GM06990 (cell line): ENCODE measurements around the gene CHST2.

Source experiments
- DNase-seq: peaks from one replicate; pipeline ENCODE4 v3.0.0-alpha.2; 2011; ENCODE audit not compliant: insufficient read length; ENCODE audit errors: extremely low read depth
- H3K27me3 ChIP-seq: replicated peaks from 2 replicates; pipeline ENCODE4 v1.6.0; 2011; ENCODE audit warnings: low read length; ENCODE audit not compliant: control insufficient read depth, insufficient read depth
- H3K36me3 ChIP-seq: 2 replicates; pipeline ENCODE4 v1.5.1; 2011; ENCODE audit warnings: low read length; ENCODE audit not compliant: control insufficient read depth, insufficient read depth
- H3K4me3 ChIP-seq: replicated peaks from 2 replicates; pipeline ENCODE4 v1.5.1; 2011; ENCODE audit warnings: low read depth, mild to moderate bottlenecking, control low read depth, low read length
- CTCF ChIP-seq: IDR thresholded peaks from 2 replicates; pipeline ENCODE4 v1.5.1; 2011; ENCODE audit warnings: low read length, control low read depth, mild to moderate bottlenecking, inconsistent platforms; ENCODE audit not compliant: insufficient read depth, poor library complexity, severe bottlenecking

Gene CHST2

GRCh38 chr3:143084856-143085731, 34.5 kb upstream of the CHST2 start:
- DNase-seq, result peak; percentile 74
- peak; percentile 9 for TF ChIP-seq CTCF
- no peak overlapping the region for H3K4me3 ChIP-seq
- H3K36me3 ChIP-seq, result no peaks in the 10 kb centered on the region
- no peaks in the 10 kb centered on the region for H3K27me3 ChIP-seq

GRCh38 chr3:143088835-143089234, 30.7 kb upstream of the CHST2 start:
- no peak for TF ChIP-seq CTCF
- no peak for DNase-seq
- H3K4me3 ChIP-seq, result no peak overlapping the region
- H3K27me3 ChIP-seq, result no peaks in the 10 kb centered on the region
- no peaks in the 10 kb centered on the region for H3K36me3 ChIP-seq

GRCh38 chr3:143089965-143090364, 29.6 kb upstream of the CHST2 start:
- no peak overlapping the region for H3K4me3 ChIP-seq
- TF ChIP-seq CTCF, result no peak
- H3K27me3 ChIP-seq, result no peaks in the 10 kb centered on the region
- DNase-seq, result no peak
- no peaks in the 10 kb centered on the region for H3K36me3 ChIP-seq

GRCh38 chr3:143090486-143090885, 29.1 kb upstream of the CHST2 start:
- Histone ChIP-seq H3K36me3 (no peaks in the 10 kb centered on the region), H3K27me3 (no peaks in the 10 kb centered on the region), H3K4me3 (no peak overlapping the region)
- DNase-seq, result no peak
- TF ChIP-seq CTCF, result no peak

- TF ChIP-seq CTCF, result no peak
- no peaks in the 10 kb centered on the region for H3K27me3 ChIP-seq
- DNase-seq, result no peak
- no peaks in the 10 kb centered on the region for H3K36me3 ChIP-seq
- no peak overlapping the region for H3K4me3 ChIP-seq
Observed at GRCh38 chr3:143090976-143091837, 28.4 kb upstream of the CHST2 start.
